ENCODE results near the gene LEKR1. TPM values are rescaled to one million over a fixed set of nuclear protein-coding genes. Genes with fewer than 3 reads are reported as not detected.

The LEKR1 gene
- total and polyA plus RNA-seq, 3 donors from 2014 or later = 9.7 to 23.0 (median 22.9) TPM

DNA sequence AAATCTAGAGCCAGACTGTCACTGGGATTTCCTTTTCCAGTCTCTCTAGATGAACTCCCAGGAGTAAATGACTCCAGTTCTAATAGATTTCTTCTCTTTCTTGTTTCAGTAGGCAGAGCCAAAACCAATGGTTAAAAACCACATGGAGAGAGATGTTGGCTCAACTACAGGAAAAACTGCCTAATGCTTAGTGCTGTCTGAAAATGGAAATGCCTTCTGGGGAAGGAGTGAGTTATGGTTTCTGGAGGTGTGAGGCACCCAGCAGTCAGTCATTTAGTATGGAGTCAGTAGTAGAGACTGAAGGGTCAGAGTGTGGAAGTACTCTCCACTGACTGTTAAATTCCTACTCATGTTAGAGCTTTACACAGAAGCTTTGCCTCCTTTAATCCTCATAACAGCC is 197.1 kb downstream of the LEKR1 start:
- intact Hi-C loops (cut with DNase I; ENCODE audit: low total_unique reads) = no loop called here
- Histone ChIP-seq H3K4me3 (no peak overlapping the region), H3K4me1 (no peaks in the 10 kb centered on the region), H3K27me3 (no peaks in the 10 kb centered on the region), H3K27ac (no peak overlapping the region), H3K9me3 (no peaks in the 10 kb centered on the region), H3K36me3 (ENCODE audit: low read depth, missing control alignments) (no peaks in the 10 kb centered on the region)
- no peak for DNase-seq
- TF ChIP-seq POLR2A (IDR thresholded peaks at IDR 0.05) = no peak
- TF ChIP-seq, protein P1, sequence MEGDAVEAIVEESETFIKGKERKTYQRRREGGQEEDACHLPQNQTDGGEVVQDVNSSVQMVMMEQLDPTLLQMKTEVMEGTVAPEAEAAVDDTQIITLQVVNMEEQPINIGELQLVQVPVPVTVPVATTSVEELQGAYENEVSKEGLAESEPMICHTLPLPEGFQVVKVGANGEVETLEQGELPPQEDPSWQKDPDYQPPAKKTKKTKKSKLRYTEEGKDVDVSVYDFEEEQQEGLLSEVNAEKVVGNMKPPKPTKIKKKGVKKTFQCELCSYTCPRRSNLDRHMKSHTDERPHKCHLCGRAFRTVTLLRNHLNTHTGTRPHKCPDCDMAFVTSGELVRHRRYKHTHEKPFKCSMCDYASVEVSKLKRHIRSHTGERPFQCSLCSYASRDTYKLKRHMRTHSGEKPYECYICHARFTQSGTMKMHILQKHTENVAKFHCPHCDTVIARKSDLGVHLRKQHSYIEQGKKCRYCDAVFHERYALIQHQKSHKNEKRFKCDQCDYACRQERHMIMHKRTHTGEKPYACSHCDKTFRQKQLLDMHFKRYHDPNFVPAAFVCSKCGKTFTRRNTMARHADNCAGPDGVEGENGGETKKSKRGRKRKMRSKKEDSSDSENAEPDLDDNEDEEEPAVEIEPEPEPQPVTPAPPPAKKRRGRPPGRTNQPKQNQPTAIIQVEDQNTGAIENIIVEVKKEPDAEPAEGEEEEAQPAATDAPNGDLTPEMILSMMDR (IDR thresholded peaks at IDR 0.05) = no peak

DNA sequence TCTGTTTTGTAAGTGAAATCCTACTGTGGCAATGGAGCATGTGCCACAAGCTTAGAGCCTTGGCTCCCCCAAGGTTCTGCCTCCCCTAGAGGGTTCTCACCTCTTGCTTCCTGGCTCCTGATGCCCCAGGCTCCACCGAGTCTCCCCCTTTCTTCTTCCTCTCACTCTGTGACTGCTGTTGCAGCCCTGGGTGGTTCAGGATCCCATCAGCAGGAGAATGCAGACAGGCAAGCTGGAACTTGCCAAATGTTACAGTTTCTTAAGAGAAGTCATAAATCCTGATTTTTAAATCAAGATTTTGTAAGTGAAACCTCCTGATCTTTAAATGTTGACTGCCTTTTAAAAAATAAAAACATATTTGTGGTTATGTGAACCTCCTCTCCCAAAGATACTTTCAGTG is 199.9 kb downstream of the LEKR1 start:
- WGBS, 2 donors = 31 to 58% methylated on average over 1 of the region's 1 CpG
- TF ChIP-seq, protein P1 (IDR thresholded peaks at IDR 0.05) = no peak
- TF ChIP-seq POLR2A (IDR thresholded peaks at IDR 0.05) = no peak
- H3K9me3 ChIP-seq = no peaks in the 10 kb centered on the region

DNA sequence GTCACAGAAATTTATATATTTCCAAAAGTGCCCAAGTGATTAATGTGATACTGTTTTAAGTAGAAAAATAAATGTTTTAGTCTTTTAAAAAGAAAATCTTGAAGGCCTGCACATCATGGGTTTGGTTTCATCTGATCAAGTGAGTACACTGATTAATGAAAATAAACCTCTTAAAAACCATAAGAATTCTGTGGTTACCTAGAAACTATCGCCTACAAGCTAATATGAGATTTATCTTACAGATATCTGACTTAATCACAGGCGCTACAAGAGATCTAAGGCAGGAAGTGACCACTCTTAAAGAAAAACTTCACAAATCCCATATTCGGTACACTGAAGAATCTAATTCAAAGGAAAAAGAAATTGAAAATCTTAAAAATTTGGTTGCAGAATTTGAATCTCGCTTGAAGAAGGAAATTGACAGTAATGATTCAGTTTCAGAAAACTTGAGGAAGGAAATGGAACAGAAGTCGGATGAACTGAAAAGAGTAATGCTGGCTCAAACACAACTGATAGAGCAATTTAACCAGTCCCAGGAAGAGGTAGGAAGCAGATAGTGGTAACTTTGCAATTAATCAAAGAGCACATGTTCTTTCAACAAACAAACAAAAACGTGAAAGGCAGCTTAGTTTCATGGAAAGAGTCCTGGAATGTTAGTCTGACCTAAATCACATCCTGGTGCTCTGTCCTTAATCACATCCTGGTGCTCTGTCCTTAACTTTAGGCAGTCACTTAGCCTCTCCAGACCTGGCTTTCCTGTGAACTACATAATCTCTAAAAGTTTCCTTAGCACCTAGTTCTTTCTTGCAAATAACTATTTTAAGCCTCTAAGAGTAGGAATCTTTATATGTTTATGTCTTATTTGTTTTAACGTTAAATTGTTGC is 201.9 kb downstream of the LEKR1 start:
- Histone ChIP-seq H3K9me3 (no peaks in the 10 kb centered on the region), H3K27me3 (no peaks in the 10 kb centered on the region), H3K36me3 (ENCODE audit: low read depth, missing control alignments) (no peaks in the 10 kb centered on the region), H3K4me3 (no peak overlapping the region), H3K4me1 (no peaks in the 10 kb centered on the region), H3K27ac (no peak overlapping the region)
- TF ChIP-seq, protein P1 (IDR thresholded peaks at IDR 0.05) = no peak
- TF ChIP-seq POLR2A (IDR thresholded peaks at IDR 0.05) = no peak
- DNase-seq = no peak
- intact Hi-C loops (cut with DNase I; ENCODE audit: low total_unique reads) = no loop called here
- WGBS, 2 donors = 77% methylated on average over 7 of the region's 7 CpGs

More for the DNA sequence above, 199.9 kb downstream of the LEKR1 start:
- intact Hi-C loops (cut with DNase I; ENCODE audit: low total_unique reads) = no loop called here
- Histone ChIP-seq H3K36me3 (ENCODE audit: low read depth, missing control alignments) (no peaks in the 10 kb centered on the region), H3K27me3 (no peaks in the 10 kb centered on the region), H3K27ac (no peak overlapping the region), H3K4me3 (no peak overlapping the region), H3K4me1 (no peaks in the 10 kb centered on the region)
- DNase-seq = peak; percentile 16

DNA sequence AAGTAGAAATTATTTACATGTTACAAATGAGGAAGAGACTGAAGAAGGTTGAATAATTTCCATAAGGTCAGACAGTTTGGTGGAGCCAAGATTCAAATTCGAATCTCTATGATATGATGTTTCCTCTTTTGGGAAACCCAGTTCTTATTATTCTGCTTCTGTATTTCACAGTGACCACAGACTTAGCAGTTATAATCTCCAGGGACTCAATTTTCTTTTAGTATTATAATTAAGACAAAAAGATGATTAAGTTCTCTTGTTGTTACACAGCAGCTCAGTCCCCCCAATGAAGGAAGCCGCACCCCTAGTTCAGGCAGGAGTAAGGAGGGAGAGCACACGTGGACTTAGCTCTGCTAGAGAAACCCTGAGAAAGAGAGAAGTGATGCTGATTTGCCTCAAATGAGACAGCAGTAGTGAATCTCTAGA is 203.2 kb downstream of the LEKR1 start:
- Histone ChIP-seq H3K4me1 (no peaks in the 10 kb centered on the region), H3K36me3 (ENCODE audit: low read depth, missing control alignments) (no peaks in the 10 kb centered on the region), H3K9me3 (no peaks in the 10 kb centered on the region), H3K27me3 (no peaks in the 10 kb centered on the region), H3K27ac (no peak overlapping the region), H3K4me3 (no peak overlapping the region)
- intact Hi-C loops (cut with DNase I; ENCODE audit: low total_unique reads) = no loop called here
- TF ChIP-seq, protein P1 (IDR thresholded peaks at IDR 0.05) = no peak
- TF ChIP-seq POLR2A (IDR thresholded peaks at IDR 0.05) = no peak
- WGBS, 2 donors = 83 to 88% methylated on average over 3 of the region's 3 CpGs
- no peak for DNase-seq

DNA sequence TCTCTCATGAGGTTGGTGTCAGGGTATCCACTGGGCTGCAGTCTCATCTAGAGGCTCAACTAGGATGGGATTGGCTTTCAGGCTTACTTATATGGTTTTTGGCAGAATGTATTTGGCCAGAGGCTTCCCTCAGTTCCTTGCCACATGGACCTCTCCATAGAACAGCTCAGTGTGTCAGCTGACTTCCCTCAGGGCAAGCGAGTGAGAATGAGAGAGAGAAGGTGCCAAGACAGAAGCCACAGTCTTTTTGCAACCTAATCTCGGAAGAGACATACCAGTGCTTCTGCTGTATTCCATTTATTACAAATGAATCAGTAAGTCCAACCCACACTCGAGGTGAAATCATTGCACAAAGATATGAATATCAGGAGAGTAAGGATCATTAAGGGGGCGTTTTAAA is 204.6 kb downstream of the LEKR1 start:
- Histone ChIP-seq H3K4me3 (no peak overlapping the region), H3K27me3 (no peaks in the 10 kb centered on the region), H3K36me3 (ENCODE audit: low read depth, missing control alignments) (no peaks in the 10 kb centered on the region), H3K27ac (no peak overlapping the region), H3K4me1 (no peaks in the 10 kb centered on the region), H3K9me3 (no peaks in the 10 kb centered on the region)
- WGBS, 2 donors = 55 to 68% methylated on average over 4 of the region's 4 CpGs
- intact Hi-C loops (cut with DNase I; ENCODE audit: low total_unique reads) = no loop called here
- no peak for DNase-seq
- TF ChIP-seq, protein P1 (IDR thresholded peaks at IDR 0.05) = no peak
- no peak for TF ChIP-seq POLR2A (IDR thresholded peaks at IDR 0.05)

Data from testis (tissue), 3 donors.